Measurements from ENCODE around the gene PHLDA1.

PHLDA1 gene

DNA sequence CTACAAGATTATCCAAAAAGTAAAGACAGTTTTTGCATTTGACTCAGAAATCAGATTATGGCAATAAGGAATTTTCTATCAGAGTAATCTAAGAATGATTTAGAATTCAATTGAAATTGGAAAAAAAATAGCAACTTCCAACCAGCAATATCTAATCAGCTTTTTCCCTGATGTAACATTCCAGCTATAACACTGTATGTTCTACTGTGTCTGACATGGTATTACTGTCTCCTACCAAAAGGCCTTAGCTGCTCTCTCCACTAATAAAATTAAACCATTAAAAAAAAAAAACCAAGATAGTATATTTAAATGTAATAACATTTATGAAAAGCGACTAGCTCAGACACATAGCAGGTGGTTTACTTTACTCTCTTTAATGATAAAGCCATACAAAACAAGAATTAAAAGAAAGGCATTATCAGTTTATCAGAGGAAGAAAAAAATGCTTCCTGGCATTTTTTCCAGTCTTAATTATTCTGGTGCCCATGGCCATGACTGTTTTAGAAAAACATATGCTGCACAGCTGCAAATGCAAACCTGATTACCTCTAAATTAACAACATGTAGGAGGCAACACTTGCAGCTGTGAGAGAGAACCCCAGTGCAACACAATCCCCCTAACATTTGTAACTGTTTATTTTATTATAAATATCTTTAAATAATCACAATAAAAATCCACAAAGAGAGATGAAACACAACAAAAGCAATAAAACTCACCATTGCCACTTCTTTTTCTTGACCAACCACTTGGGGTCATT, 28.8 kb downstream of the PHLDA1 start:
- in situ Hi-C loops (cut with HindIII; ENCODE audit: low sequenced_read_pairs): no loop called here
- DNase-seq (ENCODE audit: low read depth, low spot score): no peak
- H3K4me3 ChIP-seq (ENCODE audit: low read depth, low read length): no peak overlapping the region
- TF ChIP-seq, protein P1, sequence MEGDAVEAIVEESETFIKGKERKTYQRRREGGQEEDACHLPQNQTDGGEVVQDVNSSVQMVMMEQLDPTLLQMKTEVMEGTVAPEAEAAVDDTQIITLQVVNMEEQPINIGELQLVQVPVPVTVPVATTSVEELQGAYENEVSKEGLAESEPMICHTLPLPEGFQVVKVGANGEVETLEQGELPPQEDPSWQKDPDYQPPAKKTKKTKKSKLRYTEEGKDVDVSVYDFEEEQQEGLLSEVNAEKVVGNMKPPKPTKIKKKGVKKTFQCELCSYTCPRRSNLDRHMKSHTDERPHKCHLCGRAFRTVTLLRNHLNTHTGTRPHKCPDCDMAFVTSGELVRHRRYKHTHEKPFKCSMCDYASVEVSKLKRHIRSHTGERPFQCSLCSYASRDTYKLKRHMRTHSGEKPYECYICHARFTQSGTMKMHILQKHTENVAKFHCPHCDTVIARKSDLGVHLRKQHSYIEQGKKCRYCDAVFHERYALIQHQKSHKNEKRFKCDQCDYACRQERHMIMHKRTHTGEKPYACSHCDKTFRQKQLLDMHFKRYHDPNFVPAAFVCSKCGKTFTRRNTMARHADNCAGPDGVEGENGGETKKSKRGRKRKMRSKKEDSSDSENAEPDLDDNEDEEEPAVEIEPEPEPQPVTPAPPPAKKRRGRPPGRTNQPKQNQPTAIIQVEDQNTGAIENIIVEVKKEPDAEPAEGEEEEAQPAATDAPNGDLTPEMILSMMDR (IDR thresholded peaks at IDR 0.05; ENCODE audit: low read depth, low read length): no peak

DNA sequence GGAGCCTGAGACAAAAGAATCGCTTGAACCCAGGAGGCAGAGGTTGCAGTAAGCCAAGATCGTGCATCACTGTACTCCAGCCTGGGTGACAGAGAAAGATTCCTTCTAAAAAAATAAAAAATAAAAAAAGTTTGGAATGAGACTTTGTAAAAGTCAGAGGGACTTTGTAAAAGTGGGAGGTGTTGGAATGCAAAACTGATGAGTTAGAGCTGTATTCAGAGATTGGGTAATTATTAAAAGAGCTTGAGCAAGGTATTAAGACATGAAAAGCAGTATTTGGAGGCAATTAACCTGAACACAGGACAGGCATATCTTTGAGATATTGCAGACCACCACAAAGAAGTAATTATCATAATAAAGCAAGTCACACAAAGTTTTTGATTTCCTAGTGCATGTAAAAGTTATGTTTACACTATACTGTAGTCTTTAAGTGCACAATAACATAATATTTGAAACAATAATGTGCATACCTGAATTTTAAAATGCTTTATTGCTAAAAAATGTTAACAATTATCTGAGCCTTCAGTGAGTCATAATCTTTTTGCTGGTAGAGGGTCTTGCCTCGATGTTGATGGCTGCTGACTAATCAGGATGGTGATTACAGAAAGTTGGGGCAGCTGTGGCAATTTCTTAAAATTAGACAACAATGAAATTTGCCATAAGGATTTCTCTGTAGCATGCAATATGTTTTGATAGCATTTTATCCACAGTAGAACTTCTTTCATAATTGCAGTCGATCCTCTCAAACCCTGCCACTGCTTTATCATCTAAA, 33.1 kb downstream of the PHLDA1 start:
- TF ChIP-seq, protein P1 (IDR thresholded peaks at IDR 0.05; ENCODE audit: low read depth, low read length): no peak
- H3K4me3 ChIP-seq (ENCODE audit: low read depth, low read length): no peak overlapping the region
- DNase-seq (ENCODE audit: low read depth, low spot score): no peak
- in situ Hi-C loops (cut with HindIII; ENCODE audit: low sequenced_read_pairs): no loop called here

DNA sequence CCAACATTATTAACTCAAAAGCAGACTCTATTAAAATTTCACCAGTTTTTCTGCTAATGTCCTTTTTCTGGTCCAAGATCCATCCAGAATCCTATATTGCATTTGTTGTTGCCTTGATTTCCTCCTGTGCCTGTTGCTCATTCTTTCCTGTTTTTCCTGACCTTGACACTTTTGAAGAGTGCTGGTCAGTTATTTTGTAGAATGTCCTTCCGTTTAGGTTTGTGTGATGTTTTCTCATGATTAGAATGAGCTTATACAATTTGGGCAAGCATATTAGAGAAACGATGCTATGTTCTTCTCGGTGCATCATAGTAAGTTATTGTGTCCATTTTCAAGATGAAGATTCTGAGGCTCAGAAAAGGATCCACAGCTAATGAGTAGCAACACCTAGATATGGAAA, 33.9 kb downstream of the PHLDA1 start:
- no peak for DNase-seq (ENCODE audit: low read depth, low spot score)
- H3K4me3 ChIP-seq (ENCODE audit: low read depth, low read length): no peak overlapping the region
- TF ChIP-seq, protein P1 (IDR thresholded peaks at IDR 0.05; ENCODE audit: low read depth, low read length): no peak
- in situ Hi-C loops (cut with HindIII; ENCODE audit: low sequenced_read_pairs): no loop called here

DNA sequence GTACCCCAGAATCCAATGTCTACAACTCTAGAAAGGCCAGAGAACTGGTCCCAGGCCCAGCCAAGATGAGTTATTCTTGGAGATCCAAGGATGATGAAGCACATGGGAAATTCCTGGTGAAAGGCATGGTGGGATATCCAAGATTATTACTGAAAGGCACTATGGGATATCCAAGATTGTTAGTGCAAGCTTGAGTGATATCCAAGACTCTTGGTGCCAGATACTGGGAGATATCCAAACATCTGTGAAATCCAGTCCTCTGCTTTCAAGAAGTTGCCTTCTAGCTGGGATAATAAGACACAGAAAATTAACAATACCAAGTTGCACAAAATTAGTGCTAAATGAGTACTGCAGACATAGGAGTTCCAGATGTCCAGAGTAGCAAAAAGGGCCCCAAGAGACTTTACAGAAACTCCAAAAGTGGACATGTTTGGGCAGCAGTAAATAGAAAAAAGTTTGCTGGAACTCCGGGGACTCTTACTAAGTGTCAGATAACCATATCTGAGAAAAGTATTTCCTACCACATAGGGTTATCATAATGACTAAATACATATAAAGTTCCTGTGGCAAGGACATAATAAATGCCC, 34.6 kb downstream of the PHLDA1 start:
- H3K4me3 ChIP-seq (ENCODE audit: low read depth, low read length): no peak overlapping the region
- DNase-seq (ENCODE audit: low read depth, low spot score): no peak
- TF ChIP-seq, protein P1 (IDR thresholded peaks at IDR 0.05; ENCODE audit: low read depth, low read length): no peak
- in situ Hi-C loops (cut with HindIII; ENCODE audit: low sequenced_read_pairs): no loop called here

DNA sequence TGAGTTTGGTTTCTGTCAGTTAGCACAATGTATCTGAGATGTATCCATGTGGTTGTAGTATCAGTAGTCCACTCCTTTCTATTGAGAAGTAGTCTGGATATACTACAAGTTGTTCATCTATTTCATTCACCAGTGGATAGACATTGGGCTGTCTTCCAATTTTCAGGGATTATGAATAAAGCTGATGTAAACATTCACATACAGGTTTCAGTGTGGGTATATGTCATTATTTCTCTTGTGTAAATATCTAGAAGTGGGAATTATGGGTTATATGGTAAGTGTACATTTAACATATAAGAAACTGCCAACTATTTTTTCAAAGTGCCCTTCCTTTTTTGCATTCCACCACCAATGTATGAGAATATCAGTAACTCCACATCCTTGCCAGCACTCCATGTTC, 35.9 kb downstream of the PHLDA1 start:
- TF ChIP-seq, protein P1 (IDR thresholded peaks at IDR 0.05; ENCODE audit: low read depth, low read length): no peak
- in situ Hi-C loops (cut with HindIII; ENCODE audit: low sequenced_read_pairs): no loop called here
- no peak overlapping the region for H3K4me3 ChIP-seq (ENCODE audit: low read depth, low read length)
- no peak for DNase-seq (ENCODE audit: low read depth, low spot score)

DNA sequence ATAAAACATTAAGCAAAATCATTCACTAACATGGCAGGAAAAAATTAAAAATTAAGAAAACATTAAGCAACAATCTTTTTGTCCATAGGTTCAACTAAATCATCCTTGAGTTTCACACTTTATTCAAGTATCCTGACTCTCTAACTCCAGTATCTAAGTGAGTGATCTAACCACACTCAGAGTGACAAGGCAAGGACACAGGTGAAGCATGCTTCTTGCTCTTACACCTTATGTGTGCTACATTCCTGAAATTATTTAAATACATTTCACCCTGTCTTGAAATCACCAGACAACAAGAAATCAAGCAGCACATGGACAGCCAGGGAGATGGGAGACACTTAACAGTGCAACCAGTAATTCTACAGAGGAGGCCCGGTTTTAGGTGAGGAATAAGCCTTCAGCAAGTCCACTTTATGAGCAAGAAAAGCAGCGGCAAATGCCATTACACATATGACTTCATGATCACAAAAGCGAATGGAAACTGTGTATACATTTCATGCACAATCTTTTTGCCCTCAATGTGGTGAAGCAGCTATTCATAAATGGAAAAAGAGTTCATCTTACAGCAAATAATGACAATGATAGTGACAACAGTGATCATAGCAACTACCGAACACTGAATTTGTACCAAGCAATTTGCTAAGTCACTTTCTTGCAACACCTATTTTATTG, 37.4 kb downstream of the PHLDA1 start:
- TF ChIP-seq, protein P1 (IDR thresholded peaks at IDR 0.05; ENCODE audit: low read depth, low read length): no peak
- H3K4me3 ChIP-seq (ENCODE audit: low read depth, low read length): no peak overlapping the region
- DNase-seq (ENCODE audit: low read depth, low spot score): no peak
- in situ Hi-C loops (cut with HindIII; ENCODE audit: low sequenced_read_pairs): no loop called here

Data from astrocyte of the spinal cord (primary cell).